ENCODE results near the gene WNK1.

Gene WNK1

DNA sequence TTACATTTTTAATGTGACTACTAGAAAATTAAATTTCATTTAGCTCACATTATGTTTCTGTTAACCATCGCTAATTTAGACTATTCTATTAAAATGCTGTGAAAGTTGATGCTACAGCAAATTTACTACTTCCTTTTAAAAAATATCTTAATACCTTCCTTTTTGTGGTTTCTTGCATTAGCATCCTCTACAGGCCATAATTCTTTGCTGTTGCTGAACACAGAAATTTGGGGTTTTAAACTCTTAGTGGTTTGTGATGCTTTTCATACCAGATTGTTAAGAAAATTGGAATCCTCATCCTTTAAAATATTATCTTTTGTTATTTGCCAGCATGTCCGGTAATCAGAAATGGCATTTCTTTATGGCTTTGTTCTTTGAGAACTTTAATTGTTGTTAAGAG is 18.1 kb downstream of the WNK1 start:
- Histone ChIP-seq H3K9me3 (ENCODE audit: control insufficient read depth, insufficient read depth, low read depth, low read length) (no peaks in the 10 kb centered on the region), H3K36me3 (ENCODE audit: control insufficient read depth in 2 of 2, insufficient read depth in 1 of 2, low read length in 2 of 2) (no peaks in the 10 kb centered on the region; a peak in 1 of 3 replicates), H3K4me1 (ENCODE audit: control insufficient read depth, insufficient read depth, low read length) (peaks cover 22% of the 10 kb centered on the region), H3K27ac (ENCODE audit: extremely low read depth, low read depth, low read length) (no peak overlapping the region), H3K4me3 (ENCODE audit: low read depth, low read length) (no peak overlapping the region)
- POLR2A ChIA-PET, result no interaction called here
- CTCF ChIA-PET, result interaction anchor here (1.1 kb wide), 1 partner anchor 16 kb away, joined by 4 read pairs; no protein-coding TSS in a partner anchor
- no peak for TF ChIP-seq ZBTB8A (tag by site-specific recombination; IDR thresholded peaks at IDR 0.05)
- TF ChIP-seq, protein P1, sequence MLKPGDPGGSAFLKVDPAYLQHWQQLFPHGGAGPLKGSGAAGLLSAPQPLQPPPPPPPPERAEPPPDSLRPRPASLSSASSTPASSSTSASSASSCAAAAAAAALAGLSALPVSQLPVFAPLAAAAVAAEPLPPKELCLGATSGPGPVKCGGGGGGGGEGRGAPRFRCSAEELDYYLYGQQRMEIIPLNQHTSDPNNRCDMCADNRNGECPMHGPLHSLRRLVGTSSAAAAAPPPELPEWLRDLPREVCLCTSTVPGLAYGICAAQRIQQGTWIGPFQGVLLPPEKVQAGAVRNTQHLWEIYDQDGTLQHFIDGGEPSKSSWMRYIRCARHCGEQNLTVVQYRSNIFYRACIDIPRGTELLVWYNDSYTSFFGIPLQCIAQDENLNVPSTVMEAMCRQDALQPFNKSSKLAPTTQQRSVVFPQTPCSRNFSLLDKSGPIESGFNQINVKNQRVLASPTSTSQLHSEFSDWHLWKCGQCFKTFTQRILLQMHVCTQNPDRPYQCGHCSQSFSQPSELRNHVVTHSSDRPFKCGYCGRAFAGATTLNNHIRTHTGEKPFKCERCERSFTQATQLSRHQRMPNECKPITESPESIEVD (tag by site-specific recombination; IDR thresholded peaks at IDR 0.05), result peak; percentile 39; the same call in 1 of the 2 replicates

DNA sequence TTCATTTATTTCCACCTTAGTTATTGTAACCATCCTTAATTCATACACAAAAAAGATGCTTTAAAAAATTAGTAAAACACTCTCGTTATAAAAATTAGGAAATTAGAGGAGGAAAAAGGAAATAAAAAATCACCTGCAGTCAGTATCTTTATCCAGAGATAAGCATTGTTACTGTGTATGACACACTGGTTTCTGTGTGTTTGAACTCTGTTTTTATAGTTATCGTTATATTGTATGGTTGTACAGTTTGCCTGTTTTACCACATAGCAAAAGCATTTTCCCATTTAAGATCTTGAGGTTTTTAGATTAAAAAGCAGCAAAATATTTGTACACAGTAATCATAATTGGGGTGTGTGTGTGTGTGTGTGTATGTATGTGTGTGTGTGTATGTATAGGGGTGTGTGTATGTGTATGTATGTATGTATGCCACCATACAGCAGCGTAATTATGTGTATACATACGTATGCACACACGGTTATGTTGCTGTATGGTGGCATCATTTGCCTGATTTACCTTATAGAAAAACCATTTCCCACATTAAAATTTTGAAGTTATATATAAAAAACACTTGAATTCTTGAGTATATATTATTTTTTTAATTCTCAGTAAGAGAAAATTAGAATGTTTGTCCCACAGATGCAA is 19.8 kb downstream of the WNK1 start:
- CTCF ChIA-PET, result no interaction called here
- H3K4me3 ChIP-seq (ENCODE audit: low read depth, low read length), result no peak overlapping the region
- peaks cover 25% of the 10 kb centered on the region for H3K4me1 ChIP-seq (ENCODE audit: control insufficient read depth, insufficient read depth, low read length)
- no peak overlapping the region for H3K27ac ChIP-seq (ENCODE audit: extremely low read depth, low read depth, low read length)
- no peaks in the 10 kb centered on the region; a peak in 1 of 3 replicates for H3K36me3 ChIP-seq (ENCODE audit: control insufficient read depth in 2 of 2, insufficient read depth in 1 of 2, low read length in 2 of 2)
- TF ChIP-seq, protein P1 (tag by site-specific recombination; IDR thresholded peaks at IDR 0.05), result peak; percentile 47; the same call in 1 of the 2 replicates
- TF ChIP-seq KLF8 (tag by site-specific recombination; IDR thresholded peaks at IDR 0.05) (0 out of 2 replicates have a peak, but pooled peaks have one; percentile 19), OSR2 (tag by site-specific recombination; IDR thresholded peaks at IDR 0.05) (no peak)
- POLR2A ChIA-PET, result no interaction called here
- no peaks in the 10 kb centered on the region for H3K9me3 ChIP-seq (ENCODE audit: control insufficient read depth, insufficient read depth, low read depth, low read length)

DNA sequence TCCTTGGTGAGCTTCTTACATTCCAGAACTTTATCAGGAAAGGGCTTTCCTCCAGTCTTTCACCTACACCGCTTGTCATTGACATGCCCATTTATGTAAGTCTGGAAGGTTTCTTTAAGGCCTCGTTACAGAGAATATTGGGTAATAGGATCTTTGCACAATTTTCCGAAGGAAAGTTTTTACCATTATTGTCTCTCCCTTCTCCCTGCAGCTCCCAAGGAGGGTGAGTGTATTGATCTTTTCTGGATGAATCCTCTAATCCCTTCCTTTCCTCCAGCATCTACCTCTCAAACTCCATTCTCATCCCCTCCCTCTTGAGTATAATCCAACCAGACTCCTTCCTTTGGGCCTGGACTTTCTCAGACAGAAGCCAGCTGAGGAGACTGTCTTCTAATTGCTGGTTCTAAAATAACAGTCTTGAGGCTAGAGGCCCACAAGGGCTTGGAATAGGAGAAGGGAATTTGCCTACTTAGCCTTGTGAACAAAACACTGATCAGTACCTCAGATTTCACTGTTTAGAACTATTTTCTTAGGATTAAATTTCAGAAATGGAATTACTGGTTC is 21.8 kb downstream of the WNK1 start:
- POLR2A ChIA-PET, result no interaction called here
- CTCF ChIA-PET, result interaction anchor here (1.5 kb wide), 1 partner anchor 42 kb away, joined by 5 read pairs; no protein-coding TSS in a partner anchor
- TF ChIP-seq, protein P2, sequence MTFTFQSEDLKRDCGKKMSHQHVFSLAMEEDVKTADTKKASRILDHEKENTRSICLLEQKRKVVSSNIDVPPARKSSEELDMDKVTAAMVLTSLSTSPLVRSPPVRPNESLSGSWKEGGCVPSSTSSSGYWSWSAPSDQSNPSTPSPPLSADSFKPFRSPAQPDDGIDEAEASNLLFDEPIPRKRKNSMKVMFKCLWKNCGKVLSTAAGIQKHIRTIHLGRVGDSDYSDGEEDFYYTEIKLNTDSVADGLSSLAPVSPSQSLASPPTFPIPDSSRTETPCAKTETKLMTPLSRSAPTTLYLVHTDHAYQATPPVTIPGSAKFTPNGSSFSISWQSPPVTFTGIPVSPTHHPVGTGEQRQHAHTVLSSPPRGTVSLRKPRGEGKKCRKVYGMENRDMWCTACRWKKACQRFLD (tag by site-specific recombination; IDR thresholded peaks at IDR 0.05), result no peak
- TF ChIP-seq ZNF621 (tag by site-specific recombination; IDR thresholded peaks at IDR 0.05) (no peak), ZNF600 (tag by site-specific recombination; IDR thresholded peaks at IDR 0.05) (peak; percentile 84; the same call in 1 of the 2 replicates), ZNF558 (tag by site-specific recombination; IDR thresholded peaks at IDR 0.05) (no peak), REPIN1 (tag by site-specific recombination; IDR thresholded peaks at IDR 0.05; ENCODE audit: low read depth) (no peak), ZNF133 (tag by site-specific recombination; IDR thresholded peaks at IDR 0.05) (no peak), ZNF112 (tag by site-specific recombination; IDR thresholded peaks at IDR 0.05) (no peak), ZNF768 (tag by site-specific recombination; IDR thresholded peaks at IDR 0.05) (no peak), KLF9 (tag by site-specific recombination; IDR thresholded peaks at IDR 0.05; ENCODE audit: low read depth) (no peak), ZNF561 (tag by site-specific recombination; IDR thresholded peaks at IDR 0.05; ENCODE audit: borderline replicate concordance) (peak; percentile 31; the same call in 1 of the 2 replicates), ZBTB17 (tag by site-specific recombination; IDR thresholded peaks at IDR 0.05) (peak; percentile 62), ZNF391 (tag by site-specific recombination; IDR thresholded peaks at IDR 0.05; ENCODE audit: borderline replicate concordance, low read depth) (no peak)
- TF ChIP-seq, protein P1 (tag by site-specific recombination; IDR thresholded peaks at IDR 0.05), result peak; percentile 90
- TF ChIP-seq, protein P3, sequence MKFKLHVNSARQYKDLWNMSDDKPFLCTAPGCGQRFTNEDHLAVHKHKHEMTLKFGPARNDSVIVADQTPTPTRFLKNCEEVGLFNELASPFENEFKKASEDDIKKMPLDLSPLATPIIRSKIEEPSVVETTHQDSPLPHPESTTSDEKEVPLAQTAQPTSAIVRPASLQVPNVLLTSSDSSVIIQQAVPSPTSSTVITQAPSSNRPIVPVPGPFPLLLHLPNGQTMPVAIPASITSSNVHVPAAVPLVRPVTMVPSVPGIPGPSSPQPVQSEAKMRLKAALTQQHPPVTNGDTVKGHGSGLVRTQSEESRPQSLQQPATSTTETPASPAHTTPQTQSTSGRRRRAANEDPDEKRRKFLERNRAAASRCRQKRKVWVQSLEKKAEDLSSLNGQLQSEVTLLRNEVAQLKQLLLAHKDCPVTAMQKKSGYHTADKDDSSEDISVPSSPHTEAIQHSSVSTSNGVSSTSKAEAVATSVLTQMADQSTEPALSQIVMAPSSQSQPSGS (tag by site-specific recombination; IDR thresholded peaks at IDR 0.05; ENCODE audit: low read depth), result no peak
- TF ChIP-seq, protein P4, sequence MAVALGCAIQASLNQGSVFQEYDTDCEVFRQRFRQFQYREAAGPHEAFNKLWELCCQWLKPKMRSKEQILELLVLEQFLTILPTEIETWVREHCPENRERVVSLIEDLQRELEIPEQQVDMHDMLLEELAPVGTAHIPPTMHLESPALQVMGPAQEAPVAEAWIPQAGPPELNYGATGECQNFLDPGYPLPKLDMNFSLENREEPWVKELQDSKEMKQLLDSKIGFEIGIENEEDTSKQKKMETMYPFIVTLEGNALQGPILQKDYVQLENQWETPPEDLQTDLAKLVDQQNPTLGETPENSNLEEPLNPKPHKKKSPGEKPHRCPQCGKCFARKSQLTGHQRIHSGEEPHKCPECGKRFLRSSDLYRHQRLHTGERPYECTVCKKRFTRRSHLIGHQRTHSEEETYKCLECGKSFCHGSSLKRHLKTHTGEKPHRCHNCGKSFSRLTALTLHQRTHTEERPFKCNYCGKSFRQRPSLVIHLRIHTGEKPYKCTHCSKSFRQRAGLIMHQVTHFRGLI (tag by site-specific recombination; IDR thresholded peaks at IDR 0.05), result no peak

More for the DNA sequence above, 21.8 kb downstream of the WNK1 start:
- peaks cover 28% of the 10 kb centered on the region for H3K4me1 ChIP-seq (ENCODE audit: control insufficient read depth, insufficient read depth, low read length)
- peak overlapping the region; percentile 66 for H3K27ac ChIP-seq (ENCODE audit: extremely low read depth, low read depth, low read length)
- no peaks in the 10 kb centered on the region; a peak in 1 of 3 replicates for H3K36me3 ChIP-seq (ENCODE audit: control insufficient read depth in 2 of 2, insufficient read depth in 1 of 2, low read length in 2 of 2)
- no peaks in the 10 kb centered on the region for H3K9me3 ChIP-seq (ENCODE audit: control insufficient read depth, insufficient read depth, low read depth, low read length)
- H3K4me3 ChIP-seq (ENCODE audit: low read depth, low read length), result no peak overlapping the region

All from HEK293 (cell line).